ENCODE data around the gene RPL27.

DNA sequence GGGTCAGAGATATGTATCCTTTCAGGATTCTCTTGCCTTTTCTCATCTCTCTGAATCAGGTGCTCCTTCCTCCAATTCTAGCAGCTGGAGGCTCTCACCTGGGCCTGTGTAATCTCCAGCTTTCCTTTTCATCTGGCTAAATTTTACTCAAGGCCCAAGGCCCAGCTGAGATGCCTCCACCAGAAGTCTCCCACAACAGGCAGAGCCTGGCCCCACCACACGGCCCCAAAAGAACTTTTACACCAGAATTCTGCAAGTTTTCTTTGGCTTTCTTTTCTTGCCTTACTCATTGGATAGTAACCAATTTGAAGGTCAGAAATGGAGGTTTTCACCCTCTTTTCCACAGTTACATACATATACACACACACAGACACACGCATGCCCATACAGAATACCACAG lies 41.4 kb downstream of the RPL27 start:
- no peak for TF ChIP-seq CTCF (IDR thresholded peaks at IDR 0.05; ENCODE audit: insufficient read depth, low read length)
- no peak for TF ChIP-seq REST (IDR thresholded peaks at IDR 0.05; ENCODE audit: insufficient replicate concordance, low read depth)
